Pancreas (tissue), 10 donors: ENCODE results near the gene PTPRK. TPM values are rescaled to one million over a fixed set of nuclear protein-coding genes. Genes with fewer than 3 reads are reported as not detected.

Experiments
- ATAC-seq, 4 donors: fragments of 200-7000 bp; cut with Tn5 transposase; one replicate each; pipeline versions ENCODE4 v1.8.0 to v1.9.1; 2020; ENCODE audit warnings: mild to moderate bottlenecking in 4 of 4, moderate library complexity in 4 of 4
- DNase-seq, 6 donors: peaks; one replicate each; pipeline ENCODE4 v3.0.0-alpha.2; 2020
- FAIRE-seq: peaks from 2 replicates; lab custom pipeline; 2012; peaks lifted over from hg19 to GRCh38; lab: Jason Lieb, UNC
- H3K27ac ChIP-seq, 4 donors: fragments of 200-600 bp; sonication (generic); 1 replicate in 3 of 4; 2 replicates in 1 of 4; pipeline versions ENCODE4 v1.5.0 to v1.8.0; 2020
- H3K27me3 ChIP-seq, 4 donors: fragments of 200-600 bp; one replicate each; pipeline ENCODE4 v1.8.0; 2021
- H3K36me3 ChIP-seq, 3 donors: fragments of 200-600 bp; sonication (generic) in 1 of 3; one replicate each; pipeline versions ENCODE4 v1.5.0 to v1.8.0; 2020 to 2021
- H3K4me1 ChIP-seq, 3 donors: fragments of 200-600 bp; one replicate each; pipeline ENCODE4 v1.8.0; 2021
- H3K4me3 ChIP-seq, 4 donors: fragments of 200-600 bp; sonication (generic) in 2 of 4; one replicate each; pipeline versions ENCODE4 v1.5.0 to v1.8.0; 2020 to 2021
- H3K9me3 ChIP-seq, 4 donors: fragments of 200-600 bp; one replicate each; pipeline ENCODE4 v1.8.0; 2021
- WGBS, 2 donors: extraction: QIAGEN DNeasy Blood & Tissue Kit; methylation state at CpG; one replicate each; pipeline ENCODE4 v1.1.7; 2013; 5-methylcytosine and 5-hydroxymethylcytosine counted together
- intact Hi-C, 3 donors: fragments of 100-400 bp; cut with DNase I; formaldehyde crosslinking; loops; one replicate each; pipeline versions ENCODE4 v1.11.1 to v1.14.2; 2022
- polyA plus RNA-seq, 2 donors: library from polyadenylated mRNA; stranded (reverse); fragments of 200-250 nt; gene quantifications; one replicate each; pipeline ENCODE4 v1.2.3, GENCODE V29; 2013
- total RNA-seq, 6 donors: library from RNA; stranded (reverse); fragmentation: NEBNext Ultra II Directional in 4 of 6; extraction: Animal tissue kit (Norgen Biotek cat#: 25700) in 4 of 6; gene quantifications; one replicate each; pipeline versions ENCODE4 v1.2.1 to v1.2.4, GENCODE V29; 2021 to 2023
- TF ChIP-seq, protein P1 (sequence below), 4 donors: fragments of 200-600 bp; sonication (generic) in 3 of 4; IDR thresholded peaks; one replicate each; pipeline versions ENCODE4 v1.5.0 to v1.8.0; 2021; ENCODE audit warnings: antibody characterized with exemption in 4 of 4
- donor health status: healthy with polysubstance abuse.
- donor health status: DM: no; HTN: no; CAD: no; lungs with moderate emphysema.
- donor health status: DM: no; HTN: no; CAD: no.
- donor health status: control.
- donor health status: control.
- donor health status: Bipolar disorder and iron deficiency.
- donor health status: DM: yes; HTN: yes; CAD: no.
- donor health status: DM: no; HTN: no; CAD: no.
- donor health status: DM: no; HTN: no; CAD: no.
- donor health status: DM: yes; HTN: yes; CAD: no.

PTPRK gene
- total and polyA plus RNA-seq, 8 donors: 10.5 to 72.7 (median 51.7) TPM

DNA sequence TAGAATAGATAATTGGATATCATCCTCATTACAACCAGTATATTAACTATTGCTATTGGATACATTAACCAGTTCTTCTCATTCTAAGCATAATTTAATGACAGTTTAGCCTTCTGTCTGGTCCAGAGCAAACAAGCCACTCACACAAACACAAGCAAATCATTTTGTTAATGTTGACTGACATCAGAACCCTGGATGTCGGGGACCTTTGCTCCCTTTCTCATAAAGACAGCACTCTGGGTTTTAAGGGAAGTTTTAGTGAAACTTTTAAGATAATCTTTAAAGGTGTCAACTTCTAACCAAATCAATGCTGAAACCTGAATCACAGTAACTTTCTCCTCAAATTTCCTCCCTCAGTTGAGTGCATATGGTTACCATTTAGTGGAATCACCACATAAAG, 113.9 kb downstream of the PTPRK start:
- DNase-seq (no peak), ATAC-seq (no peak), FAIRE-seq (no peak)
- no peak overlapping the region for H3K4me3 ChIP-seq
- WGBS, 2 donors: 86 to 89% methylated on average over 1 of the region's 1 CpG
- no peaks in the 10 kb centered on the region for H3K9me3 ChIP-seq
- H3K36me3 ChIP-seq: no peaks in the 10 kb centered on the region
- intact Hi-C loops: no loop called here
- TF ChIP-seq, protein P1, sequence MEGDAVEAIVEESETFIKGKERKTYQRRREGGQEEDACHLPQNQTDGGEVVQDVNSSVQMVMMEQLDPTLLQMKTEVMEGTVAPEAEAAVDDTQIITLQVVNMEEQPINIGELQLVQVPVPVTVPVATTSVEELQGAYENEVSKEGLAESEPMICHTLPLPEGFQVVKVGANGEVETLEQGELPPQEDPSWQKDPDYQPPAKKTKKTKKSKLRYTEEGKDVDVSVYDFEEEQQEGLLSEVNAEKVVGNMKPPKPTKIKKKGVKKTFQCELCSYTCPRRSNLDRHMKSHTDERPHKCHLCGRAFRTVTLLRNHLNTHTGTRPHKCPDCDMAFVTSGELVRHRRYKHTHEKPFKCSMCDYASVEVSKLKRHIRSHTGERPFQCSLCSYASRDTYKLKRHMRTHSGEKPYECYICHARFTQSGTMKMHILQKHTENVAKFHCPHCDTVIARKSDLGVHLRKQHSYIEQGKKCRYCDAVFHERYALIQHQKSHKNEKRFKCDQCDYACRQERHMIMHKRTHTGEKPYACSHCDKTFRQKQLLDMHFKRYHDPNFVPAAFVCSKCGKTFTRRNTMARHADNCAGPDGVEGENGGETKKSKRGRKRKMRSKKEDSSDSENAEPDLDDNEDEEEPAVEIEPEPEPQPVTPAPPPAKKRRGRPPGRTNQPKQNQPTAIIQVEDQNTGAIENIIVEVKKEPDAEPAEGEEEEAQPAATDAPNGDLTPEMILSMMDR (IDR thresholded peaks at IDR 0.05): no peak
- no peak overlapping the region for H3K27ac ChIP-seq
- peaks cover 0 to 4% (median 0%) of the 10 kb centered on the region in 3 donors for H3K4me1 ChIP-seq
- H3K27me3 ChIP-seq: no peaks in the 10 kb centered on the region

DNA sequence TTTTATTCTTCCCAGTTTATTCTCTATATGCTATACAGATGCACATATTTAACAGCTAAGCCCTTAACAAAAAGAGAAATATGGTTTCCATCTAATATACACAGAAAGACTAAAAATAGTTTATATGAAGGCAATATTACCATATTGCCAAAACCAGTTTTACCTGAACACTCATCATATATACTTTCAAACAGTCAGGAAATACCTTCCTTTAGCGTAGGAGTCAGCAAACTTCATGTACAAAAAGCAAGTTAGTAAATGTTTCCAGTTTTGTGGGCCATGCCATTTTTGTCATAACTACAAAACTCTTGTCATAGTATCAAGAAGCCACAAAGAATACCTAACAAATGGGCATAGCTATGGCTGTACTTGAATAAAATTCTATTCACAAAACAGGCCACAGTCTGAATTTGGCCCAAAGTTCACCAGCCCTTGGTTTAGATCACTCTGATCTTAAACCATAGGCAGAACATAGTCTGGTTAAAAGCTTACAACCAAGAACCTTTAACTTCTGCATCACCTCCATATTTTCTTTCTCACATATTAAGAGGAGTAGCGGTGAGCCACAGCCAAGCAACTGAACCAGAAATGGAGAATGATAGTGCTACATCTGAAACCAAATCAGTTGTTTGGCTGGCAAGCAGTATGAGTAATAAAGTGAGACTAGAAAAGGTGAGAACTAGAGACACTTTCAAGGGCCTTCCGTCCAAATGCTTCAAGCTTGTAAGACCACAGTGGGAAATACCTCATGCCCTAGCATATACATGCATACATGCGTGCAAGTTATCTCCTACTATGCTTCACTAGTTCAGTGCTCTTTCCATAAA, 116.6 kb downstream of the PTPRK start:
- no peak for DNase-seq
- H3K9me3 ChIP-seq: no peaks in the 10 kb centered on the region

DNA sequence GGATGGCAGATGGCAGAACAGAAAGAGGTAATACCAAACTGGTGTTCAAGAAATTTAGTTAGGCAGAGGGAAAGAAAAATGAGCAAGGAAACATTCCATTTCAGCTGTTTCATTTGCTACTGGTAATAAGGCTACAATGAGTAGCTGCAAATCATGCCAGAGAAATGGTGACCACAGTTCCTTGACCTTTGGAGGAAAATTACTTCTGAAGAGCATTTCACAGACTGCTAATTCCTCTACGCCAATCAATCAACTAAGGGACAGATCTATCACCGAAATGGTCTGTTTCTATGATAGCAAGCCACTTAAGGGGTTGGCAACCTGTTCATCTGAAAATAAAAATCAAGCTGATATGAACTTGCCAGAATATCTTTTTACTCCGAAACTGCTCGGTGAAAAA, 119.5 kb downstream of the PTPRK start:
- no peak overlapping the region for H3K4me3 ChIP-seq

More for the DNA sequence above, 116.6 kb downstream of the PTPRK start:
- H3K36me3 ChIP-seq: no peaks in the 10 kb centered on the region
- ATAC-seq: no peak
- FAIRE-seq: no peak
- TF ChIP-seq, protein P1 (IDR thresholded peaks at IDR 0.05): no peak
- WGBS, 2 donors: 97 to 99% methylated on average over 4 of the region's 4 CpGs
- H3K4me3 ChIP-seq: no peak overlapping the region
- H3K27ac ChIP-seq: no peak overlapping the region
- no peaks in the 10 kb centered on the region for H3K27me3 ChIP-seq
- intact Hi-C loops: no loop called here
- H3K4me1 ChIP-seq: no peaks in the 10 kb centered on the region

DNA sequence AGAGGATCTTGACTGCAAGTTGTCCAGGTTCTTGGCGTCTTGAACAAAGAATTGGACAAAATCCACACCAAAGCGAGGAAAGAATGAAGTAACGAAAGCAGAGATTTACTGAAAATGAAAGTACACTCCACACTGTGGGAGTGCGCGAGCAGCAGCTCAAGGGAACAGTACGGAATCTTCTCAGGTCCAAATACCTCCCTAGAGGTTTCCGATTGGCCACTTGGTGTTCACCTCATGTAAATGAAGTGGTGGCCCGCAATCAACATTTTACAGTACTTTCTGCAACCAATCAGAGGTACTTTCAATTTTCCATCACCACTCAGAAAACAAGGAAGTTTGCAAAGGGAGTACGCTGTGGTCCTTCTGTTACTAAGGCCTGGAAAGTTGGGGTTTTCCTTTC, 122.4 kb downstream of the PTPRK start:
- Histone ChIP-seq H3K4me1 (peaks cover 0 to 6% (median 0%) of the 10 kb centered on the region in 3 donors), H3K27me3 (no peaks in the 10 kb centered on the region), H3K36me3 (no peaks in the 10 kb centered on the region), H3K4me3 (no peak overlapping the region), H3K27ac (no peak overlapping the region), H3K9me3 (no peaks in the 10 kb centered on the region)
- TF ChIP-seq, protein P1 (IDR thresholded peaks at IDR 0.05): no peak
- no peak for ATAC-seq
- 97 to 98% methylated on average over 9 of the region's 9 CpGs for WGBS, 2 donors
- no peak for DNase-seq
- intact Hi-C loops: no loop called here
- no peak for FAIRE-seq

More for the DNA sequence above, 119.5 kb downstream of the PTPRK start:
- WGBS, 2 donors: 72 to 78% methylated on average over 4 of the region's 4 CpGs
- Histone ChIP-seq H3K9me3 (no peaks in the 10 kb centered on the region), H3K27ac (no peak overlapping the region), H3K36me3 (no peaks in the 10 kb centered on the region), H3K4me1 (no peaks in the 10 kb centered on the region), H3K27me3 (no peaks in the 10 kb centered on the region)
- intact Hi-C loops: no loop called here
- ATAC-seq (no peak), DNase-seq (no peak), FAIRE-seq (no peak)
- TF ChIP-seq, protein P1 (IDR thresholded peaks at IDR 0.05): no peak

DNA sequence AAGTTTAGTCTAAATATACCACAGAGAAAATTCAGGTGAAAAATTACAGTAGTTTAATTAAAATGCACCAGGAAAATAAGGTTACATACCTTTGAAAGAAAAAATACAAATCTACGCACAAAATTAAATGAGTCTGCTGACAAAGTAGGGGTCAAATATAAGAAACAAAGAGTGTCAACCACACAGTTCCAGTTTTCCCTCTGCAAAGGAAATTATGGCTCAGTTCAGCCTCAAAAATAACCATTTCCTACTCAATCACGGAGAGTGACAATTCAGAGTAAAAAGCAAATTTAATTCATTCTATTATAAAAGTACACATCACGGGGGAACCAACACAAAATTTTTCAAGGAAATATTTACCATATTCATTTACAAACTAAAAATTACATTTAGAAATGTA, 124.8 kb downstream of the PTPRK start:
- H3K4me3 ChIP-seq: no peak overlapping the region
- TF ChIP-seq, protein P1 (IDR thresholded peaks at IDR 0.05): no peak
- intact Hi-C loops: no loop called here
- FAIRE-seq (no peak), ATAC-seq (no peak), DNase-seq (no peak)
- no peaks in the 10 kb centered on the region for H3K9me3 ChIP-seq
- H3K27ac ChIP-seq: no peak overlapping the region
- no peaks in the 10 kb centered on the region for H3K36me3 ChIP-seq
- no peaks in the 10 kb centered on the region for H3K27me3 ChIP-seq
- WGBS, 2 donors: 98% methylated on average over 3 of the region's 3 CpGs
- H3K4me1 ChIP-seq: peaks cover 0 to 6% (median 0%) of the 10 kb centered on the region in 3 donors
